OCI-LY1 (cell line): Measurements from ENCODE around the gene TLDC2.

ENCODE experiments used
- H2AFZ ChIP-seq: fragments of 200-600 bp; sonication (generic), shearing (Covaris generic); 2 replicates; pipeline ENCODE4 v1.6.0; 2014; ENCODE audit warnings: antibody characterized with exemption, mild to moderate bottlenecking, low read length
- H3F3A ChIP-seq: fragments of 200-600 bp; sonication (generic), shearing (Covaris generic); 2 replicates; pipeline ENCODE4 v1.6.0; 2014; ENCODE audit warnings: mild to moderate bottlenecking, antibody characterized with exemption, low read length, moderate library complexity; ENCODE audit not compliant: insufficient read depth
- H3K27ac ChIP-seq: fragments of 200-600 bp; sonication (generic); 2 replicates; pipeline ENCODE4 v1.5.1; 2014; ENCODE audit warnings: low read length, mixed run types, mild to moderate bottlenecking, low read depth; ENCODE audit not compliant: poor library complexity, severe bottlenecking
- H3K27me3 ChIP-seq: fragments of 200-600 bp; sonication (generic); 2 replicates; pipeline ENCODE4 v1.6.0; 2014; ENCODE audit warnings: antibody characterized with exemption, mild to moderate bottlenecking, low read length, moderate library complexity; ENCODE audit not compliant: insufficient read depth
- H3K36me3 ChIP-seq: fragments of 200-600 bp; sonication (generic); 2 replicates; pipeline ENCODE4 v1.6.1; 2014; ENCODE audit warnings: mild to moderate bottlenecking, antibody characterized with exemption, low read length, moderate library complexity, mixed read lengths; ENCODE audit not compliant: insufficient read depth
- H3K4me1 ChIP-seq: fragments of 200-600 bp; sonication (generic); 2 replicates; pipeline ENCODE4 v1.5.1; 2014; ENCODE audit warnings: mild to moderate bottlenecking, low read length, moderate library complexity; ENCODE audit not compliant: insufficient read depth, severe bottlenecking
- H3K4me2 ChIP-seq: fragments of 200-600 bp; sonication (generic), shearing (Covaris generic); 2 replicates; pipeline ENCODE4 v1.6.1; 2014; ENCODE audit warnings: low read length
- H3K4me3 ChIP-seq: fragments of 200-600 bp; sonication (generic); 2 replicates; pipeline ENCODE4 v1.5.1; 2014; ENCODE audit warnings: low read length, low read depth, mild to moderate bottlenecking, mixed read lengths; ENCODE audit not compliant: poor library complexity, severe bottlenecking
- H3K79me2 ChIP-seq: fragments of 200-600 bp; shearing (Covaris generic); 2 replicates; pipeline ENCODE4 v1.6.1; 2016; ENCODE audit warnings: mixed run types, low read length, mixed read lengths; ENCODE audit not compliant: insufficient read depth
- H3K9ac ChIP-seq: fragments of 200-600 bp; sonication (generic), shearing (Covaris generic); 2 replicates; pipeline ENCODE4 v1.6.1; 2014; ENCODE audit warnings: mild to moderate bottlenecking, low read length, mixed read lengths
- H3K9me2 ChIP-seq: fragments of 200-600 bp; sonication (generic), shearing (Covaris generic); 2 replicates; pipeline ENCODE4 v1.6.1; 2014; ENCODE audit warnings: low read depth, mild to moderate bottlenecking, low read length, mixed read lengths
- H3K9me3 ChIP-seq: fragments of 200-600 bp; shearing (Covaris generic); 2 replicates; pipeline ENCODE4 v1.6.1; 2014; ENCODE audit warnings: low read length, mixed read lengths
- H4K20me1 ChIP-seq: fragments of 200-600 bp; sonication (generic), shearing (Covaris generic); 2 replicates; pipeline ENCODE4 v1.6.0; 2016; ENCODE audit warnings: mild to moderate bottlenecking, low read length; ENCODE audit not compliant: insufficient read depth
- EZH2 ChIP-seq: fragments of 200-600 bp; sonication (generic), shearing (Covaris generic); IDR thresholded peaks from 2 replicates; pipeline ENCODE4 v1.8.0; 2017; ENCODE audit warnings: borderline replicate concordance, mixed run types, mild to moderate bottlenecking, antibody characterized with exemption, low read length, moderate library complexity, mixed read lengths
- TF ChIP-seq, protein P1 (sequence below): fragments of 200-600 bp; sonication (generic), shearing (Covaris generic); IDR thresholded peaks from 2 replicates; pipeline ENCODE4 v1.5.1; 2017; ENCODE audit warnings: mild to moderate bottlenecking, antibody characterized with exemption, low read length, moderate library complexity, mixed read lengths

TLDC2 gene

DNA sequence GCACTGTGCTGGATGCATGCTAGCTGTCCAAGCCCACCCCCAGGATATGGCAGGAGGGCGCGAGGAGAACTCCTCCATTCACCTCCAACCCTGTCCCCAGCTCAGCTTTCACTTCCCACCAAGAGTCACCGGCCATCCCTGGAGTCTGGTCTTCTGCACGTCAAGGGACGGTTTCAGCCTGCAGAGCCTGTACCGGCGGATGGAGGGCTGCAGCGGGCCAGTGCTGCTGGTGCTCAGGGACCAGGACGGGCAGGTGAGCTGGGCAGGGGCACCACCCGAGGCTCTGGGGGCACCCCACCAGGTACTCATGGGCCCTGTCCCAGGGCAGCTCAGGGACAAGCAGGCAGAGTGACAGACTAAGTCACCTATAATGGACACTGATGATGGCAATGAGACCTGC lies 3.0 kb downstream of the TLDC2 start:
- Histone ChIP-seq H2AFZ (no peak overlapping the region), H3K79me2 (no peaks in the 10 kb centered on the region), H3K4me3 (no peak overlapping the region), H3F3A (no peaks in the 10 kb centered on the region), H3K27me3 (no peaks in the 10 kb centered on the region), H3K27ac (no peak overlapping the region), H3K9ac (no peak overlapping the region), H3K9me2 (no peaks in the 10 kb centered on the region), H4K20me1 (no peaks in the 10 kb centered on the region), H3K4me1 (peaks cover 8% of the 10 kb centered on the region), H3K4me2 (no peak overlapping the region), H3K9me3 (no peaks in the 10 kb centered on the region), H3K36me3 (no peaks in the 10 kb centered on the region)
- TF ChIP-seq, protein P1, sequence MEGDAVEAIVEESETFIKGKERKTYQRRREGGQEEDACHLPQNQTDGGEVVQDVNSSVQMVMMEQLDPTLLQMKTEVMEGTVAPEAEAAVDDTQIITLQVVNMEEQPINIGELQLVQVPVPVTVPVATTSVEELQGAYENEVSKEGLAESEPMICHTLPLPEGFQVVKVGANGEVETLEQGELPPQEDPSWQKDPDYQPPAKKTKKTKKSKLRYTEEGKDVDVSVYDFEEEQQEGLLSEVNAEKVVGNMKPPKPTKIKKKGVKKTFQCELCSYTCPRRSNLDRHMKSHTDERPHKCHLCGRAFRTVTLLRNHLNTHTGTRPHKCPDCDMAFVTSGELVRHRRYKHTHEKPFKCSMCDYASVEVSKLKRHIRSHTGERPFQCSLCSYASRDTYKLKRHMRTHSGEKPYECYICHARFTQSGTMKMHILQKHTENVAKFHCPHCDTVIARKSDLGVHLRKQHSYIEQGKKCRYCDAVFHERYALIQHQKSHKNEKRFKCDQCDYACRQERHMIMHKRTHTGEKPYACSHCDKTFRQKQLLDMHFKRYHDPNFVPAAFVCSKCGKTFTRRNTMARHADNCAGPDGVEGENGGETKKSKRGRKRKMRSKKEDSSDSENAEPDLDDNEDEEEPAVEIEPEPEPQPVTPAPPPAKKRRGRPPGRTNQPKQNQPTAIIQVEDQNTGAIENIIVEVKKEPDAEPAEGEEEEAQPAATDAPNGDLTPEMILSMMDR: no peak
- TF ChIP-seq EZH2: no peak

DNA sequence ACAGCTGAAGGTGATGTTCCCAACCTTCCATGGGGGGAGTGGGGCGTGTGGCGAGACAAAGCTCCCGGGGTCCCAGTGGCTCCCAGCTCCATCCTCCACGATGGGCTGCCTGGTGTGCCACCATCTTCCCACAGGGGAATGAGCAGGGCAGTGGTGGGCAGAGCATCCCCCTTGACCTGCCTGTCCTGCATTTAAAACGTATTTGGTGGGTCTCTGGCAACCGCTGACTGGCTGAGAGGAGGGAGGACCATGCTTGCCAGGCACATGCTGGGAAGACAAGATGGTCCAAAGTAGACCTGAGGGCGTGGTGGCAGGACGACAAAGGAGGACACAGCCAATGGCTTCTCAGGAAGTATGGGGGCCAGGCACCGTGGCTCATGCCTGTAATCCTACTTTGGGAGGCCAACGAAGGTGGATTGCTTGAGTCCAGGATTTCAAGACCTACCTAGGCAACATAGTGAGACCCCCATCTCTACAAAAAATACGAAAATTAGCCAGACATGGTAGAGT lies 4.9 kb downstream of the TLDC2 start:
- Histone ChIP-seq H3K4me2 (no peak overlapping the region), H3K9me3 (no peaks in the 10 kb centered on the region), H3K9me2 (no peaks in the 10 kb centered on the region), H3F3A (no peaks in the 10 kb centered on the region), H4K20me1 (no peaks in the 10 kb centered on the region), H3K27ac (no peak overlapping the region), H2AFZ (no peak overlapping the region), H3K4me3 (no peak overlapping the region), H3K36me3 (no peaks in the 10 kb centered on the region), H3K27me3 (no peaks in the 10 kb centered on the region), H3K79me2 (no peaks in the 10 kb centered on the region), H3K9ac (no peak overlapping the region), H3K4me1 (peaks cover under 1% of the 10 kb centered on the region)
- no peak for TF ChIP-seq EZH2

DNA sequence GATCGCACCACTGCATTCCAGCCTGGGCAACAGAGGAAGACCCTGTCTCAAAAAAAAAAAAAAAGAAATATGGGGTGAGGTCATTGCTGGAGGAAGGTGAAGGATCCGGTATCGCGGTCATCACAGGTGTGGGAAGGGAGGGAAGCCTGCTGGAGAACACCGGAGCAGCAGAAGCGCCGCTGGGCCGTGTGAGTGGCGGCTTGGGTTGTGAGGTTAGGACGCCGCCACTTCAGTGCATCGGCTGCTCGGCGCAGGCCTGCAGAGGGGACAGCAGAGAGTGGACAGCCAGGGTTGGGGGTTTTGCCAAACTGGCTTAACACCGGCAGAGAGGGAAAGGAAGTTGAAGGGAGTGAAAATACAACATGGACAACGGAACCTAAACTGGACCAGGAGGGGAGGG lies 5.4 kb downstream of the TLDC2 start:
- H3K36me3 ChIP-seq: no peaks in the 10 kb centered on the region
- no peak overlapping the region for H3K4me2 ChIP-seq
- TF ChIP-seq, protein P1: no peak
- TF ChIP-seq EZH2: no peak

DNA sequence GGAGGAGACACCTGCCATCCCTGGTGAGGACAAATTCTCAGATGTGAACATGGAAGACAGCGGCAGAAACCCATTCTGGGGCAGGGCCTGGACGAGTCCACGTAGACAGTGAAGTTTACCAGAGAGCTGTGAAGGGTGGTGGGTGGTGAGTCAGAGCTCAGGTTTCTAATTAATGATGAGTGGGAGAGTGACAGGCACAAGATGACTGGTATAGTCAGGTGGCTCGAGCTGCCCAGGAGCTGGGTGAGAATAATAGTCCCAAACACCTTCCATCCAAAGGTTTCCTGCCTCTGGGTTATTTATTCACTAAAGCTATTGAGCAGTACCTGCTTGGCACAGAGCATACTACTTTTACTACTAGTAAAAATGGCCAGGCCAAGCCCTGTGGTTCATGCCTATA lies 6.0 kb downstream of the TLDC2 start:
- H3K79me2 ChIP-seq: no peaks in the 10 kb centered on the region
- H3K4me1 ChIP-seq: peaks cover 3% of the 10 kb centered on the region
- H4K20me1 ChIP-seq: no peaks in the 10 kb centered on the region
- no peaks in the 10 kb centered on the region for H3K36me3 ChIP-seq
- no peak overlapping the region for H2AFZ ChIP-seq
- no peak overlapping the region for H3K27ac ChIP-seq
- H3K4me2 ChIP-seq: no peak overlapping the region
- H3K27me3 ChIP-seq: no peaks in the 10 kb centered on the region
- H3K9ac ChIP-seq: no peak overlapping the region
- no peak overlapping the region for H3K4me3 ChIP-seq
- TF ChIP-seq, protein P1: no peak
- TF ChIP-seq EZH2: no peak
- no peaks in the 10 kb centered on the region for H3K9me3 ChIP-seq
- no peaks in the 10 kb centered on the region for H3K9me2 ChIP-seq
- H3F3A ChIP-seq: no peaks in the 10 kb centered on the region

More for the DNA sequence above, 5.4 kb downstream of the TLDC2 start:
- no peaks in the 10 kb centered on the region for H4K20me1 ChIP-seq
- H3K27ac ChIP-seq: no peak overlapping the region
- no peaks in the 10 kb centered on the region for H3K79me2 ChIP-seq
- no peak overlapping the region for H2AFZ ChIP-seq
- H3F3A ChIP-seq: no peaks in the 10 kb centered on the region
- no peak overlapping the region for H3K9ac ChIP-seq
- no peak overlapping the region for H3K4me3 ChIP-seq
- H3K9me3 ChIP-seq: no peaks in the 10 kb centered on the region
- H3K9me2 ChIP-seq: no peaks in the 10 kb centered on the region
- H3K4me1 ChIP-seq: no peaks in the 10 kb centered on the region
- no peaks in the 10 kb centered on the region for H3K27me3 ChIP-seq
